ENCODE measurements around the gene LRRC4C.

The LRRC4C gene

GRCh38 chr11:40445391-40445790 is 1014.1 kb downstream of the LRRC4C start:
- no peak for TF ChIP-seq PAX5 (IDR thresholded peaks at IDR 0.05; ENCODE audit: insufficient read depth, low read length, severe bottlenecking)
- DNase-seq (ENCODE audit: insufficient read length, low spot score): no peak
- FAIRE-seq: no peak

- DNase-seq (ENCODE audit: insufficient read length, low spot score) (no peak), FAIRE-seq (no peak)
- no peak for TF ChIP-seq POLR2AphosphoS5 (IDR thresholded peaks at IDR 0.05; ENCODE audit: low read depth, low read length)
- TF ChIP-seq POLR2A (IDR thresholded peaks at IDR 0.05; ENCODE audit: low read depth, low read length): no peak
- no peak for TF ChIP-seq SPI1 (IDR thresholded peaks at IDR 0.05; ENCODE audit: low read depth, low read length)
- TF ChIP-seq PAX5 (IDR thresholded peaks at IDR 0.05; ENCODE audit: insufficient read depth, low read length, severe bottlenecking): no peak
- no peak for TF ChIP-seq TAF1 (IDR thresholded peaks at IDR 0.05; ENCODE audit: low read depth, low read length)
- TF ChIP-seq POU2F2 (IDR thresholded peaks at IDR 0.05; ENCODE audit: low read depth, low read length): no peak
Observed at GRCh38 chr11:40444151-40444550, 1015.3 kb downstream of the LRRC4C start.

GRCh38 chr11:40435344-40435743 is 1024.1 kb downstream of the LRRC4C start:
- TF ChIP-seq POLR2A (IDR thresholded peaks at IDR 0.05; ENCODE audit: low read depth, low read length) (no peak), SPI1 (IDR thresholded peaks at IDR 0.05; ENCODE audit: low read depth, low read length) (no peak), POU2F2 (IDR thresholded peaks at IDR 0.05; ENCODE audit: low read depth, low read length) (no peak), POLR2AphosphoS5 (IDR thresholded peaks at IDR 0.05; ENCODE audit: low read depth, low read length) (no peak), TAF1 (IDR thresholded peaks at IDR 0.05; ENCODE audit: low read depth, low read length) (no peak), PAX5 (IDR thresholded peaks at IDR 0.05; ENCODE audit: insufficient read depth, low read length, severe bottlenecking) (no peak)
- no peak for FAIRE-seq
- DNase-seq (ENCODE audit: insufficient read length, low spot score): no peak

DNA sequence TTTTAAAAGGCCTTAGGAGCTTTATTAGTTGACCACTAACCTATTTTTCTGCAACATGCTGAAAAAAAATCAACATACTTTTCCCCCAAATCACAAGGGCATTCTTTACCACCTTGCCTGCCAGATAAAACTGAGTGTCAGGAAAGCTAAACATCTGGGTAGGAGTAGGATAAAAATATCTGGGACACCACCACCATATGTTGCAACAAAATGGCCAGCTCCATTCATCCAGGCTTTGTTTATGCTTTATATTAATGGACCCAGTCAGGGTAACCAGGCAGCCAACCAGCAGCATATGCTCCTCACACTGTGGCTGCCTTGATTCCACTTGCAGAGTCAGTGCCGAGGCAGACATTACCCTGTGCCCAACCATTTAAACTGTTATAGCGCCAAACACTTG is 1024.5 kb downstream of the LRRC4C start:
- DNase-seq (ENCODE audit: insufficient read length, low spot score) (no peak), FAIRE-seq (no peak)
- TF ChIP-seq POU2F2 (IDR thresholded peaks at IDR 0.05; ENCODE audit: low read depth, low read length) (no peak), SPI1 (IDR thresholded peaks at IDR 0.05; ENCODE audit: low read depth, low read length) (no peak), POLR2AphosphoS5 (IDR thresholded peaks at IDR 0.05; ENCODE audit: low read depth, low read length) (no peak), TAF1 (IDR thresholded peaks at IDR 0.05; ENCODE audit: low read depth, low read length) (no peak), POLR2A (IDR thresholded peaks at IDR 0.05; ENCODE audit: low read depth, low read length) (no peak), PAX5 (IDR thresholded peaks at IDR 0.05; ENCODE audit: insufficient read depth, low read length, severe bottlenecking) (no peak)

GRCh38 chr11:40432358-40432757 is 1027.1 kb downstream of the LRRC4C start:
- TF ChIP-seq PAX5 (IDR thresholded peaks at IDR 0.05; ENCODE audit: insufficient read depth, low read length, severe bottlenecking) (no peak), TAF1 (IDR thresholded peaks at IDR 0.05; ENCODE audit: low read depth, low read length) (no peak), POLR2A (IDR thresholded peaks at IDR 0.05; ENCODE audit: low read depth, low read length) (no peak), POLR2AphosphoS5 (IDR thresholded peaks at IDR 0.05; ENCODE audit: low read depth, low read length) (no peak), POU2F2 (IDR thresholded peaks at IDR 0.05; ENCODE audit: low read depth, low read length) (no peak), SPI1 (IDR thresholded peaks at IDR 0.05; ENCODE audit: low read depth, low read length) (no peak)
- FAIRE-seq (no peak), DNase-seq (ENCODE audit: insufficient read length, low spot score) (no peak)

DNA sequence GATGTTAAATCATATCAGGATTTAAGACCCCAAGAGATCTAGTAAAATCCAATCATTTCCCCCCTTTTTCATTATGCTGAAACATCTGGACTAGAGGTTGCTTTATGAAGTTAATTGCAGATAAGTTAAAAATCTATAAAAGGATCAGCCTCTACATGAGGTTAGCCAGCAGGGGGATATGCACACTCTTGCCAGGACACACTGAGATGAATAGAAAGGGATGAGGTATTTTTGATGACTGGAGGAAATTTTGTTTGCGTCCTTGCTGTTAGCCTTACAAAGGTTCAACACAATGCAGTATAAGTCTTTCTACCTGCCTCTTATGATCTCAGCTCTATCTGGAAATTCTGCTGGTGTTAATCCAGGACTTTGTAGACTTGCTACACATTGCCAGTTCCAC is 1034.3 kb downstream of the LRRC4C start:
- no peak for FAIRE-seq
- no peak for DNase-seq (ENCODE audit: insufficient read length, low spot score)
- no peak for TF ChIP-seq PAX5 (IDR thresholded peaks at IDR 0.05; ENCODE audit: insufficient read depth, low read length, severe bottlenecking)
- TF ChIP-seq POLR2A (IDR thresholded peaks at IDR 0.05; ENCODE audit: low read depth, low read length): no peak
- TF ChIP-seq POLR2AphosphoS5 (IDR thresholded peaks at IDR 0.05; ENCODE audit: low read depth, low read length): no peak
- TF ChIP-seq TAF1 (IDR thresholded peaks at IDR 0.05; ENCODE audit: low read depth, low read length): no peak
- TF ChIP-seq POU2F2 (IDR thresholded peaks at IDR 0.05; ENCODE audit: low read depth, low read length): no peak
- no peak for TF ChIP-seq SPI1 (IDR thresholded peaks at IDR 0.05; ENCODE audit: low read depth, low read length)

- no peak for TF ChIP-seq POLR2A (IDR thresholded peaks at IDR 0.05; ENCODE audit: low read depth, low read length)
- TF ChIP-seq POLR2AphosphoS5 (IDR thresholded peaks at IDR 0.05; ENCODE audit: low read depth, low read length): no peak
- TF ChIP-seq PAX5 (IDR thresholded peaks at IDR 0.05; ENCODE audit: insufficient read depth, low read length, severe bottlenecking): no peak
- TF ChIP-seq TAF1 (IDR thresholded peaks at IDR 0.05; ENCODE audit: low read depth, low read length): no peak
- no peak for TF ChIP-seq SPI1 (IDR thresholded peaks at IDR 0.05; ENCODE audit: low read depth, low read length)
- TF ChIP-seq POU2F2 (IDR thresholded peaks at IDR 0.05; ENCODE audit: low read depth, low read length): no peak
- DNase-seq (ENCODE audit: insufficient read length, low spot score) (no peak), FAIRE-seq (no peak)
Observed at GRCh38 chr11:40421208-40421981, 1038.1 kb downstream of the LRRC4C start.

DNA sequence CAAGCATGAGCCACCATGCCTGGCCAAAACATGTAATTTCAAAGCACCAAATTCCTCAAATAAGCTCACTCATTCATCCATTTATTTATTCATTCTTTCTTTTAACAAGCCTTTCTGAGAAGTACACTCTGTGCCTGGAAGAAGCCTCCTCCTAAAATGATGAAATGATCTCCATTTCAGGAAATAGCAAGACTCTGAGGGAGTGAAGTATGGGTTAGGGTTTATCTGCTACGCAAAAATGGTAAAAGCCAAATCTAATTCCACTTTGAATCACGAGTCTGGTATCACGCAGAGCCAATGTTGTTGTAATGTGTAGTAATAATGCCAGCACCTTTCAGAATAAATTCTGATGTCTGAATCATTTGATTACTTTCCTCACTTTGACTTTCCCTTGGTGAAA is 1041.8 kb downstream of the LRRC4C start:
- no peak for FAIRE-seq
- no peak for DNase-seq (ENCODE audit: insufficient read length, low spot score)
- TF ChIP-seq POLR2A (IDR thresholded peaks at IDR 0.05; ENCODE audit: low read depth, low read length) (no peak), POU2F2 (IDR thresholded peaks at IDR 0.05; ENCODE audit: low read depth, low read length) (no peak), PAX5 (IDR thresholded peaks at IDR 0.05; ENCODE audit: insufficient read depth, low read length, severe bottlenecking) (no peak), SPI1 (IDR thresholded peaks at IDR 0.05; ENCODE audit: low read depth, low read length) (no peak), POLR2AphosphoS5 (IDR thresholded peaks at IDR 0.05; ENCODE audit: low read depth, low read length) (no peak), TAF1 (IDR thresholded peaks at IDR 0.05; ENCODE audit: low read depth, low read length) (no peak)

- DNase-seq (ENCODE audit: insufficient read length, low spot score) (no peak), FAIRE-seq (no peak)
- TF ChIP-seq TAF1 (IDR thresholded peaks at IDR 0.05; ENCODE audit: low read depth, low read length) (no peak), SPI1 (IDR thresholded peaks at IDR 0.05; ENCODE audit: low read depth, low read length) (no peak), POLR2A (IDR thresholded peaks at IDR 0.05; ENCODE audit: low read depth, low read length) (no peak), POLR2AphosphoS5 (IDR thresholded peaks at IDR 0.05; ENCODE audit: low read depth, low read length) (no peak), POU2F2 (IDR thresholded peaks at IDR 0.05; ENCODE audit: low read depth, low read length) (no peak), PAX5 (IDR thresholded peaks at IDR 0.05; ENCODE audit: insufficient read depth, low read length, severe bottlenecking) (no peak)
Observed at GRCh38 chr11:40407355-40407754, 1052.1 kb downstream of the LRRC4C start.

GRCh38 chr11:40405614-40406013 is 1053.8 kb downstream of the LRRC4C start:
- TF ChIP-seq TAF1 (IDR thresholded peaks at IDR 0.05; ENCODE audit: low read depth, low read length): no peak
- TF ChIP-seq POLR2AphosphoS5 (IDR thresholded peaks at IDR 0.05; ENCODE audit: low read depth, low read length): no peak
- TF ChIP-seq PAX5 (IDR thresholded peaks at IDR 0.05; ENCODE audit: insufficient read depth, low read length, severe bottlenecking): no peak
- no peak for TF ChIP-seq SPI1 (IDR thresholded peaks at IDR 0.05; ENCODE audit: low read depth, low read length)
- no peak for TF ChIP-seq POLR2A (IDR thresholded peaks at IDR 0.05; ENCODE audit: low read depth, low read length)
- TF ChIP-seq POU2F2 (IDR thresholded peaks at IDR 0.05; ENCODE audit: low read depth, low read length): no peak
- DNase-seq (ENCODE audit: insufficient read length, low spot score): no peak
- no peak for FAIRE-seq

Data from GM12891 (cell line).